Activated CD4-positive, alpha-beta T cell treated with anti-CD3 and anti-CD28 coated beads for 1 hour (primary cell): ENCODE measurements around the gene SMIM21.

Source experiments
- DNase-seq: peaks from one replicate; pipeline ENCODE4 v3.0.0-alpha.2; 2020

SMIM21 gene

DNA sequence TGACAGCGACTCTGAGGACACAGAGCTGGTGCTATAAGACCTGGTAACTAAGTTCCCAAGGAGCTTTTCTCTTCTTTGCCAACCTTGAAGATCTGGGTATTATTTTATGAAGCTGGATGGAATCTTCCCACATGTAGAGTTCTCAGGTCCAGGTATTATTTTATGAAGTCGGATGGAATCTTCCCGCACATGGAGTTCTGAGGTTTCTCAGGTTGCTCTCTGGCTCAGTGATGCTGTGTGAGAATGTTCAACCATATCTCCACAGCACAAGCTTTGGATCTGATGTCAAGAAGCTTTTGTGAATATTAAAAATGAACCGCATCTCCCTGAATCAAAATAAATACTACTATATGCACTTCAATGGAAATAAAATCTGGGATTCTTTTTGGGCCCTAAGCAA lies at the start of gene SMIM21:
TSS of gene SMIM21 (minus strand) at position 101 of the 400 bp plus-strand sequence. CDS start 140 bp downstream, outside the sequence.
- no peak for DNase-seq

DNA sequence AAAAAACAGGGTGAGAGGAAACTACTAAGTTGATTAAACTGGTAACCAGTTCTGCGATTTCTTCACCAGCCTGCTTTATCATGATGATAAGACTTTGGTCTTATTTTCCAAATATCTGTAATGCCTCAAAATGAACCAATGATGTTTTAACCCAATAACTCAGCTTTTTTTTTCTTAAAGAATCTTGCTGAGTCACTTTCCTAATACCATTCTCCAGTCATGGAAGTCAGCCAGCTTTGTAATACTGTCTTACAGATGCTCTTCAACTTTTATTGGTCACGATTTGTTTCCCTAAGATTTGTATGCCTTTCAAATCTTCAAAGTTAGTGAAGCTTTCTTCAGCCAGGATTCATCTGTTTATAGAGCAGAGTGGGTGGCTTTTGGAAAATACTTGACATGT lies 47.7 kb upstream of the SMIM21 start:
- no peak for DNase-seq

DNA sequence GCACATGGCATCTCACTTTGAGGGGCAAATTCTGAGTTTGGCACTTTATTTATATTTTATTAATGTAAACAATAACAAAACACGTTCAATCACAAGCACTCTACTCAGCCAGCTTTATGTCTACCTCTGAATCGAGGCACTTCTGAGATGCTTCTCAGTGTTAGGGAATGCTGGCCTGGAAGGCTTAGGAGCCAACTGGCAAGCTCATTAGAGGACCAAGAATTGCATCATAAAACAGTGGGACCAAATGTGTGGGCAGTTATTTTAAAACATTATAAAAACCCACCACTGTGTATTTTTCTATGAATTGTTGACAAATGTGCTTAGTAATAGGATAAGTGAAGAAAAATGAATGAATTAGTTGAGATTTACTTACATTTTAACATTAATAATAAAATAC lies 46.8 kb upstream of the SMIM21 start:
- DNase-seq, result no peak

GRCh38 chr18:75473316-75473715 lies 45.8 kb upstream of the SMIM21 start:
- DNase-seq, result no peak

DNA sequence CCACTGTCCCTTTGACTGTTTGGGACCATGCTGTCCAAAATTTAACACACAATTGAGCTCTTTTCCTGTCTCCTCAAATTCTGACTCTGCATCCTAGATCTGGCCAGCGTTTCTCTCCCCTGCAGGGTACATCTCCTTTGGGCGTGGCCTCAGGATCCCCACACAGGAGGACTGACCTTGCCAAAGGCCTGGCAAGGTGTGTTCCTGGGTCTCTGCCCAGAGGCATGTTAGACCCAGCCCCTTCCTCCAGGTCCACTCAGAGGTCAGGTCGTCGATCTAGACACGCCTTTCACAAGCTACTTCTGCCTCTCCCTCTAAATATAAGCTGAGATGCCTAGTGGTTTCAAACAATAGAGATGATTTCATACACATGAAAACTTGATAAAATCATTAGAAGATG lies 45.4 kb upstream of the SMIM21 start:
- DNase-seq, result no peak

- DNase-seq, result no peak
Measured at GRCh38 chr18:75472396-75472795, 44.9 kb upstream of the SMIM21 start.

- DNase-seq, result no peak
Measured at GRCh38 chr18:75471850-75472249, 44.3 kb upstream of the SMIM21 start.

DNA sequence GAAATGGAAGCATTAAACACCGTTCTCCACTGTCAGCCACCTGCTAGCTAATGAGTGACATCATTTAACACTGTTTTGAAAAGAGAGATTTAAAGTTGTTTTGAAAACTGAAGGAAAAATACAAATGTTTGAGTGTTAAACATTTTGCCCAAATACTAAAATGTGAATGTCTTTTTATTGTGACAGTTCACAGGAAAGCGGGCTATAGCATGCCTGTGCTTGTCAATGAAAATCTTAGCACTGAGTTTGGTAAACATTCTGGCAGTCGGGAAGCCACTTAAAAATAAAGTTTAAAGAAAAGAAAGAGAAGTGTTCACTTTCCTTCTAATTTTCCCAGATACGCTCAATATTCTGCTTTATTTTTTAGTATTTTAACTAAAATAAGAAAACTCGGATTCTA lies 40.3 kb upstream of the SMIM21 start:
- no peak for DNase-seq

- no peak for DNase-seq
Measured at GRCh38 chr18:75467281-75467795, 39.8 kb upstream of the SMIM21 start.

- no peak for DNase-seq
Measured at GRCh38 chr18:75464356-75464755, 36.9 kb upstream of the SMIM21 start.

DNA sequence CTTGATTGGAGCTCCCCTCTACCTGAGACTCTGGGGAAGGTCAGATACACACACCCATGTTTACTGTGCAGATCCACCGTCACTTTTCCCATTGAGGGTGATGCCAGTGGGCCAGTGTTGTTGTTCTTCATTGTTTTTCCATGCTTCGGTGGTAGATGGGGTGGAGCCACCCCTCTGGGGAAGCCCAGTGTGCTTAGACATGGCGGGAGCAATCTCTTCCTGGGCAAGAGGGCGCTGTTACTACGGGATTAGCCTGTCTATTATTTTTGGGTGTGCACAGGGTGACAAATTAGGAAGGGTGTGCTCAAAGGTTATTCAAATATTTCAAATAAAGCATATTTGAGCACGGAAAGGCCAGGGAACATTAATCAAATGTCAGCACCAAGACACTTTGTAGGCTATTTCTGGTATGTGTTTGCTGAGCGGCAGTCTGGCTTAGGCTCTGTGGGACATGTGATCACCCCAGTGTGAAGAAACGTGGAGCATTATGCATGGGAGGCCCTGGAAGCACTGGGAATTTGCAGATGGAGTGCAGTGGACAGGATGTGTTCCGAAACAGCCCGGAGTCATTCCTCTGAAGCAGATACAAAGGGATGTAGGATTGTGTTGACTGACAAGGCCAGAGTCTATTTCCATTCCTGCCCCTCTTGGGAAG lies 34.8 kb upstream of the SMIM21 start:
- DNase-seq, result no peak

- no peak for DNase-seq
Measured at GRCh38 chr18:75456199-75456631, 28.7 kb upstream of the SMIM21 start.

GRCh38 chr18:75455249-75456198 lies 28.0 kb upstream of the SMIM21 start:
- no peak for DNase-seq

DNA sequence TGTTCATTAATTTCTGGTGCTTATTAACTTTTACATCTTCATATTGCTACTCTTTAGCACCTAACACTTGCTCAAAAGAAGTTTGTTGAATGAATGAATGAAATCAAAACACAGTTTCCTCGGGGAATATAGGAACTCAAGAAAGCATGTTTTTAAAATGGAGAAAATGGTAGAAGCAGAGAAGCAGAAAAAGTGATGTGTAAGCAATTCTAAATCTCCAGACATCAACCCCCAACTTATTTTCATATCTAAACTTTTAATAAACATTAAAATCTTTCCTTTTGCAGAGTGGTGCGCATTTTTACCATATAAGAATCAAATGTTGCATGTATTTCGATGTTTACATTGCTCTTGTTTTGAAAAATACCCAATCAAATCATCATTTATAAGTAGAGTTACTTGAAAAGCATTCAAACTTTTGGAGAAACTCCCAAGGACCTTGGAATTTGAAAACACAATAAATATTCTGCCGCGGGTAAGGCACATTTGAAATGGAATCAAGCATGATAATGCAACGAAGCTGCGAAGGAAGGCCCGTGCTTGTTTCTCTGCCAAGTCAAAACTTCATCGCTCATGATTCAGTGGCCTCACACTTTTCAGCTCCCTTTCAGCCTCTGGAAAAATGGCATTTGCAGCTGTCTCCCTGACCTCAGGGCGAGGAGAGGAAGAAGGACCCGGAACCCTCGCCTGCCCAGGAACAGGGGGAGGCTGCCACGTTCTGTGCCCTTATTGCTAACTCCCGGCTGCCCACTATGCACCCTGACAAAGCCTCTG lies 26.7 kb upstream of the SMIM21 start:
- no peak for DNase-seq

- DNase-seq, result no peak
Measured at GRCh38 chr18:75450906-75451305, 23.4 kb upstream of the SMIM21 start.

DNA sequence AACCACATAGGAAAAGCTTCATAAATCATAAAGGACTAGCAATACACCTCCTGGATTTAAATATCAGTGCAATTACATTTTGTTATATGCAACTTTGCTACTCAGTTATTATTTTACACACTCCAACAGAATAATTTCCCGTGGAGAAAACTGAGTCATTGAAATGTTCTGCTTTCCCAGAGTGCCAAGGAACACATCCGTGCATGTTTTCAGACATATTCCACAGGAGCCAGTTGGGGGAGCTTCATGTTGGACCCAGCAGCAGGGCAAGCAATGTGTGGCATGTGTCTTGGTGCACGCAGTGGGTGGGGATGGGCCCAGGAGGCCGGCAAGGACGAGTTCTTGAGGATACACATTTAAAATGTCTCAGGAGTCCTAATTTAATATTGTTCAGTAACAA lies 14.4 kb upstream of the SMIM21 start:
- no peak for DNase-seq

DNA sequence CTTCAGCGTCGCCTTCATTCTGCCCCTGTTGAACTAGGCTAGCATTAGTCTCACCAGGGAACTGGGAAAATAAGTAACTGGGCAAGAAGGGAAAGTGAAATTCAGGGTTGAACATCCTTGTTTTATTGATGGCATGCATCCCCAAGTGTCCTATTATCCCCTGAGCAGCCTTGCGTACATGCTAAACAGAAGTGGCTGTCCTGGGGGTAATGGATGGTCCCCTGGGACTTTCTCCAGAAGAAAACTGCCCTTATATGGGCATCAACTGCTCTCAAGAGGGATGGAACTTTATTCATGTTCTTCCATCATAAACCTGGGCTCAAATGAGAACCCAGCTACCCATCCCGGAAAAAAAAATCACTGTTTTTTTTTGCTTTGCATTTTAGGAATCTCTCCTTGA lies 11.8 kb upstream of the SMIM21 start:
- DNase-seq, result no peak

GRCh38 chr18:75438891-75439290 lies 11.4 kb upstream of the SMIM21 start:
- DNase-seq, result no peak

GRCh38 chr18:75437979-75438378 lies 10.5 kb upstream of the SMIM21 start:
- no peak for DNase-seq

GRCh38 chr18:75433098-75433497 lies 5.6 kb upstream of the SMIM21 start:
- DNase-seq, result no peak

DNA sequence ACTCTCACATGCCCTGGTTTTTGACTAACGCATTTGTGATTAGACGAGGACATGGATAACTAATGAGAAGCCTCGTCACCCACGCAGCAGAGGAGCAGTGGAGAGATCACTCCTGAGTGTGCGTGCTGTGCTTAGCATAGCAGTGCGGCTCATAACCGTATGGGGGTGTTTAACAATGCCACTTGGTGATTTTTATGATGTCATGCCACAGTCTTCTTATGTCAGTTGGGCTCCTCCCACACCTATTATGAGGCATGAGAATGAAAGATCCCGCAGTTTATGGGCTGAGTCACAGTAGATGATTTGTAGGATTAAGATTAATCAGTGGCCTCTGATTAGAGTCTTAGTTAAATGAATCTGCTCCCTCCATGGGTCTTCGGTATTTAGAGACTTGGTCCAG lies 2.5 kb upstream of the SMIM21 start:
- DNase-seq, result no peak

- DNase-seq, result no peak
Measured at GRCh38 chr18:75428490-75428889, 987 bp upstream of the SMIM21 start.

- DNase-seq, result no peak
Measured at GRCh38 chr18:75422341-75422910, 5.1 kb downstream of the SMIM21 start.
